B cell (primary cell): ENCODE measurements around the gene TKT. TPM values are rescaled to one million over a fixed set of nuclear protein-coding genes. Genes with fewer than 3 reads are reported as not detected.

Source experiments
- ATAC-seq: fragments of 200-7000 bp; cut with Tn5 transposase; one replicate; pipeline ENCODE4 v1.10.0; 2021; ENCODE audit warnings: low read depth, mild to moderate bottlenecking, moderate number of reproducible peaks, moderate library complexity
- CTCF ChIA-PET: fragments of 350-600 bp; sonication (Branson Sonifier 250); formaldehyde crosslinking; loops from one replicate; lab custom pipeline; 2021; ENCODE audit warnings: antibody characterized with exemption, inconsistent platforms; lab: Charles Lee
- POLR2A ChIA-PET: fragments of 350-600 bp; sonication (Branson Sonifier 250); formaldehyde crosslinking; loops from one replicate; lab custom pipeline; 2021; ENCODE audit warnings: antibody characterized with exemption; lab: Charles Lee
- DNase-seq: peaks from one replicate; pipeline ENCODE4 v3.0.0; 2013
- H2AFZ ChIP-seq: 2 replicates; pipeline ENCODE4 v1.6.1; 2012; ENCODE audit warnings: mild to moderate bottlenecking, low read depth, low read length; ENCODE audit not compliant: insufficient read depth, poor library complexity, severe bottlenecking
- H3K27ac ChIP-seq, 2 donors: 1 replicate in 1 of 2; 2 replicates in 1 of 2; pipeline ENCODE4 v1.5.1; 2012 to 2013; ENCODE audit warnings: low read length in 2 of 2, mild to moderate bottlenecking in 2 of 2, moderate library complexity in 1 of 2
- H3K27me3 ChIP-seq, 4 experiments: fragments of 200-600 bp in 1 of 4; sonication (generic) in 1 of 4; replicated peaks in 1 of 4; 1 replicate in 2 of 4; 2 replicates in 2 of 4; pipeline versions ENCODE4 v1.6.1 to v1.7.0; 2013 to 2016; ENCODE audit warnings: low read length in 3 of 4, mild to moderate bottlenecking in 2 of 4, mixed read lengths in 1 of 4, moderate library complexity in 1 of 4; ENCODE audit not compliant: insufficient read depth in 4 of 4, control insufficient read depth in 3 of 4; ENCODE audit errors: control extremely low read depth in 1 of 4
- H3K36me3 ChIP-seq, 2 experiments: replicated peaks in 1 of 2; 1 replicate in 1 of 2; 2 replicates in 1 of 2; pipeline versions ENCODE4 v1.6.1 to v1.7.1; 2013; ENCODE audit warnings: low read length in 1 of 2; ENCODE audit not compliant: insufficient read depth in 2 of 2, control insufficient read depth in 1 of 2; ENCODE audit errors: control extremely low read depth in 1 of 2, extremely low read depth in 1 of 2
- H3K4me1 ChIP-seq, 2 donors: fragments of 200-600 bp in 1 of 2; sonication (generic) in 1 of 2; 1 replicate in 1 of 2; 2 replicates in 1 of 2; pipeline versions ENCODE4 v1.5.1 to v1.6.1; 2013 to 2017; ENCODE audit warnings: low read length in 2 of 2; ENCODE audit not compliant: control insufficient read depth in 2 of 2, insufficient read depth in 2 of 2
- H3K4me2 ChIP-seq: replicated peaks from 2 replicates; pipeline ENCODE3; 2012; ENCODE audit warnings: mild to moderate bottlenecking, low read depth, low read length; ENCODE audit not compliant: poor library complexity, severe bottlenecking
- H3K4me3 ChIP-seq, 5 experiments: fragments of 200-600 bp in 1 of 5; sonication (generic) in 1 of 5; 1 replicate in 3 of 5; 2 replicates in 2 of 5; pipeline versions ENCODE4 v1.5.1 to v1.7.0; 2011 to 2016; ENCODE audit warnings: low read length in 4 of 5, mild to moderate bottlenecking in 4 of 5, low read depth in 2 of 5, control low read depth in 1 of 5, moderate library complexity in 1 of 5; ENCODE audit not compliant: insufficient read depth in 1 of 5; ENCODE audit errors: control extremely low read depth in 1 of 5, extremely low read depth in 1 of 5
- H3K79me2 ChIP-seq: fragments of 200-600 bp; sonication (generic); one replicate; pipeline ENCODE4 v1.6.0; 2016; ENCODE audit warnings: low read length; ENCODE audit not compliant: control insufficient read depth, insufficient read depth
- H3K9ac ChIP-seq: fragments of 200-600 bp; sonication (generic); 2 replicates; pipeline ENCODE4 v1.6.1; 2017; ENCODE audit warnings: mild to moderate bottlenecking, low read length, moderate library complexity
- H3K9me3 ChIP-seq, 3 donors: one replicate each; pipeline versions ENCODE4 v1.6.1 to v1.7.1; 2013; ENCODE audit warnings: low read length in 2 of 3; ENCODE audit not compliant: control insufficient read depth in 2 of 3, insufficient read depth in 1 of 3; ENCODE audit errors: control extremely low read depth in 1 of 3
- H4K20me1 ChIP-seq: 2 replicates; pipeline ENCODE4 v1.6.0; 2012; ENCODE audit warnings: mild to moderate bottlenecking, low read length; ENCODE audit not compliant: insufficient read depth, control insufficient read depth, poor library complexity, severe bottlenecking
- H3K27ac Mint-ChIP-seq: one replicate; pipeline ENCODE4 v1.8.0; 2021; ENCODE audit warnings: mixed read lengths
- H3K27me3 Mint-ChIP-seq: one replicate; pipeline ENCODE4 v1.8.0; 2021; ENCODE audit warnings: mixed read lengths
- H3K4me1 Mint-ChIP-seq: one replicate; pipeline ENCODE4 v1.8.0; 2021; ENCODE audit warnings: mixed read lengths
- H3K4me3 Mint-ChIP-seq: one replicate; pipeline ENCODE4 v1.8.0; 2021; ENCODE audit warnings: mixed read lengths
- H3K9me3 Mint-ChIP-seq: one replicate; pipeline ENCODE4 v1.8.0; 2022; ENCODE audit warnings: mixed read lengths; ENCODE audit not compliant: insufficient read depth
- EZH2 ChIP-seq: IDR thresholded peaks from 2 replicates; pipeline ENCODE4 v1.6.1; 2012; ENCODE audit warnings: borderline replicate concordance, low read depth, mild to moderate bottlenecking, moderate library complexity, low read length; ENCODE audit not compliant: insufficient read depth, poor library complexity, severe bottlenecking
- WGBS: methylation state at CpG from one replicate; pipeline ENCODE4 v1.1.5; 2013; ENCODE audit warnings: missing lambda C conversion rate; ENCODE audit not compliant: insufficient coverage; 5-methylcytosine and 5-hydroxymethylcytosine counted together
- intact Hi-C: fragments of 100-400 bp; cut with micrococcal nuclease; formaldehyde crosslinking; loops from one replicate; pipeline ENCODE4 v1.10.0; 2022
- polyA plus RNA-seq: library from polyadenylated mRNA; depleted of rRNA; stranded (reverse); fragments of >200 nt; gene quantifications from 2 replicates; pipeline ENCODE4 v1.2.3, GENCODE V29; 2012
- small RNA-seq: library from RNA; depleted of rRNA; stranded (forward); fragments of <200 nt; gene quantifications from one replicate; pipeline ENCODE3, GENCODE V24; 2012; ENCODE audit warnings: low replicate concordance, low read depth; ENCODE audit not compliant: insufficient read length
- total RNA-seq, 2 donors: library from RNA; stranded (reverse); fragments of 120-200 nt in 1 of 2; gene quantifications; 1 replicate in 1 of 2; 2 replicates in 1 of 2; pipeline versions ENCODE4 v1.2.3 to v1.2.4, GENCODE V29; 2013 to 2022
- TF ChIP-seq, protein P1 (sequence below): fragments of 200-600 bp; IDR thresholded peaks from one replicate; pipeline ENCODE4 v1.8.0; 2022; ENCODE audit warnings: antibody characterized with exemption, mild to moderate bottlenecking

The TKT gene
- total and polyA plus RNA-seq, 2 donors (not counting 1 experiment from before 2014, with no cell fraction given) = 69.5 to 81.0 TPM

DNA sequence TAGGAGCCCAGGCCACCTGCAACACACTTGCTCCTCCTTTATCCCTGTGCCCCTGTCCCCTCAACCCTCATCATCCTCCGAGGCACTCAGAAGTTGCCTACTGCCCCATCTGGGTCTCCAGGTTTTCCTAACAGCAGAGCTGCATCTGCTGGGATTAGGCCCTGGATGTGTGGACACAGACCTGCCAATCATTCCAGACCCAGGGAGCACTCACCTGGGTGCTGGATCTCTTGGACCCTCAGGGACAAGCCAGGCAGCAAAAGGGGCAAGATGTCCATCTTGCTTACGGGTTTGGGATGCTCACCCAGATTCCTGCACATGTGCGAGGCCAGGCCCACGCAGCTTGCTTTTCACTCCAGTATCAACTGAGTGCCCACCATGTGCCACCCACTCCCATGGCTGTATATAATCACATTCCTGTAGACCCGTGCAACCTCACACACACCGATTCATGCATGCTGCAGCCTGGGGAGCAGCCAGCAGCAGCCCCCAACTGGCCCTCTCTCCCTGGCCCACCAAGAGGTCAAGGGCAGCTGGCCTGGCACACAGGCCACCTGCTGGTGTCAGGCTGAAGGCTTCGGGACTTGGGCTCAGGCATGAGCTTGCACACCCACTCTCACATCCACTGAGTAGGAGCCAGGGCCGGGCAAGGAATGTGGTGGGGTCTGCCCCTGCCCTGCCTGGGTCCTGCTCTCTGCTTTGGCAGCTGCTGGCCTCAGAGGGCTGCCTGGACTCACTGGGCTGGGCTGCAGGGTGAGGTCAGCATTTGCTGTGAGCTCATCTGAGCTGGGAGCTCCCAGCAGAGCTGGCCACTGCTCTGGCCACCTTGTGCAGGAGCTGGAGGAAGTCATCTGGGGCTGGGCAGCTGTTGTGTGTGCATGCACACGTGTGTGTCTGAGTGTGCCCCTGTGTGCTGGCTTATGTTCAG, 79.9 kb downstream of the TKT start:
- CTCF ChIA-PET = interaction anchor here (0.9 to 1.1 kb wide), 2 partner anchors 12 to 15 kb away, joined by 3 read pairs; no protein-coding TSS in a partner anchor
- no peak overlapping the region for H3K9ac ChIP-seq
- no peak overlapping the region for H2AFZ ChIP-seq
- no peak for ATAC-seq
- peaks cover 0 to 51% of the 10 kb centered on the region in 2 experiments for H3K36me3 ChIP-seq
- H3K27ac ChIP-seq = no peak overlapping the region
- TF ChIP-seq EZH2 = no peak
- TF ChIP-seq, protein P1, sequence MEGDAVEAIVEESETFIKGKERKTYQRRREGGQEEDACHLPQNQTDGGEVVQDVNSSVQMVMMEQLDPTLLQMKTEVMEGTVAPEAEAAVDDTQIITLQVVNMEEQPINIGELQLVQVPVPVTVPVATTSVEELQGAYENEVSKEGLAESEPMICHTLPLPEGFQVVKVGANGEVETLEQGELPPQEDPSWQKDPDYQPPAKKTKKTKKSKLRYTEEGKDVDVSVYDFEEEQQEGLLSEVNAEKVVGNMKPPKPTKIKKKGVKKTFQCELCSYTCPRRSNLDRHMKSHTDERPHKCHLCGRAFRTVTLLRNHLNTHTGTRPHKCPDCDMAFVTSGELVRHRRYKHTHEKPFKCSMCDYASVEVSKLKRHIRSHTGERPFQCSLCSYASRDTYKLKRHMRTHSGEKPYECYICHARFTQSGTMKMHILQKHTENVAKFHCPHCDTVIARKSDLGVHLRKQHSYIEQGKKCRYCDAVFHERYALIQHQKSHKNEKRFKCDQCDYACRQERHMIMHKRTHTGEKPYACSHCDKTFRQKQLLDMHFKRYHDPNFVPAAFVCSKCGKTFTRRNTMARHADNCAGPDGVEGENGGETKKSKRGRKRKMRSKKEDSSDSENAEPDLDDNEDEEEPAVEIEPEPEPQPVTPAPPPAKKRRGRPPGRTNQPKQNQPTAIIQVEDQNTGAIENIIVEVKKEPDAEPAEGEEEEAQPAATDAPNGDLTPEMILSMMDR = no peak
- Mint-ChIP-seq H3K4me1 (peaks cover 88% of the 10 kb centered on the region), H3K9me3 (no peaks in the 10 kb centered on the region), H3K27ac (peak overlapping the region; percentile 10), H3K27me3 (no peaks in the 10 kb centered on the region), H3K4me3 (peak overlapping the region; percentile 47)
- intact Hi-C loops = no loop called here
- no peaks in the 10 kb centered on the region for H3K9me3 ChIP-seq
- DNase-seq = no peak
- no peak overlapping the region for H3K4me3 ChIP-seq
- peak overlapping the region; percentile 18 for H3K4me2 ChIP-seq
- WGBS = 87% methylated on average over 9 of the region's 9 CpGs
- POLR2A ChIA-PET = no interaction called here
- H3K79me2 ChIP-seq = peaks cover 94% of the 10 kb centered on the region
- H4K20me1 ChIP-seq = peaks cover 91% of the 10 kb centered on the region
- H3K27me3 ChIP-seq = no peaks in the 10 kb centered on the region
- peaks cover 77 to 97% of the 10 kb centered on the region in 2 donors for H3K4me1 ChIP-seq

Small RNA genes lying within 50 kb of the gene (small RNA-seq; reads per million reads assigned to genes)
- not detected for gene RF00019

Other genes with a start within 250 kb of the TKT start
- gene SFMBT1, start 209.9 kb downstream of the TKT start, total RNA-seq = 55.8 and 60.3 TPM in 2 replicates
- gene SFMBT1, start 209.9 kb downstream of the TKT start, polyA plus RNA-seq = 9.9 and 11.2 TPM in 2 replicates
- gene RFT1, start 125.6 kb downstream of the TKT start, total RNA-seq = 28.9 and 30.7 TPM in 2 replicates
- gene RFT1, start 125.6 kb downstream of the TKT start, polyA plus RNA-seq = 9.9 and 12.1 TPM in 2 replicates
- 42.7 and 46.7 TPM in 2 replicates for gene PRKCD, start 94.8 kb downstream of the TKT start, total RNA-seq
- gene PRKCD, start 94.8 kb downstream of the TKT start, polyA plus RNA-seq = 68.8 and 83.5 TPM in 2 replicates
- 44.6 and 47.7 TPM in 2 replicates for gene DCP1A, start 91.5 kb upstream of the TKT start, total RNA-seq
- gene DCP1A, start 91.5 kb upstream of the TKT start, polyA plus RNA-seq = 16.6 and 18.3 TPM in 2 replicates
- 0.07 TPM in 1 of 2 replicates, not detected in the other for gene CACNA1D, start 238.6 kb upstream of the TKT start, total RNA-seq
- 0.06 TPM in 1 of 2 replicates, not detected in the other for gene CACNA1D, start 238.6 kb upstream of the TKT start, polyA plus RNA-seq